H7 (cell line): ENCODE data around the gene NLRC3. TPM values are rescaled to one million over a fixed set of nuclear protein-coding genes. Genes with fewer than 3 reads are reported as not detected.
"Not testable (repeated sequence)": the region's sequence is repeated elsewhere in the genome, so short reads cannot be mapped to it uniquely, and the experiment has no call there.

Experiments used
- DNase-seq: peaks from one replicate; pipeline ENCODE4 v3.0.0; 2012
- H3K27me3 ChIP-seq: 2 replicates; pipeline ENCODE4 v1.6.0; 2011; ENCODE audit warnings: mild to moderate bottlenecking, low read length; ENCODE audit not compliant: control insufficient read depth, insufficient read depth
- H3K36me3 ChIP-seq: replicated peaks from 2 replicates; pipeline ENCODE4 v1.5.1; 2011; ENCODE audit warnings: low read length; ENCODE audit not compliant: control insufficient read depth, insufficient read depth
- H3K4me3 ChIP-seq: 2 replicates; pipeline ENCODE4 v1.5.1; 2011; ENCODE audit warnings: low read depth, mild to moderate bottlenecking, control low read depth, low read length, moderate library complexity; ENCODE audit not compliant: insufficient read depth
- total RNA-seq: library from RNA; depleted of rRNA; stranded (reverse); fragments of >200 nt; shearing (Covaris generic); gene quantifications from 2 replicates; pipeline ENCODE4 v1.2.3, GENCODE V29; 2014

The NLRC3 gene
- total RNA-seq, 1 experiment from 2014 or later: 0.03 TPM

- no peak for DNase-seq
- Histone ChIP-seq H3K36me3 (peaks cover 3% of the 10 kb centered on the region), H3K4me3 (no peak overlapping the region), H3K27me3 (no peaks in the 10 kb centered on the region)
Measured at GRCh38 chr16:3511286-3512180, 65.7 kb downstream of the NLRC3 start.

- Histone ChIP-seq H3K4me3 (no peak overlapping the region), H3K36me3 (peaks cover 3% of the 10 kb centered on the region), H3K27me3 (no peaks in the 10 kb centered on the region)
- no peak for DNase-seq
Measured at GRCh38 chr16:3510416-3510815, 66.8 kb downstream of the NLRC3 start.

- no peak for DNase-seq
- Histone ChIP-seq H3K4me3 (no peak overlapping the region), H3K27me3 (no peaks in the 10 kb centered on the region), H3K36me3 (peaks cover 3% of the 10 kb centered on the region)
Measured at GRCh38 chr16:3509470-3509928, 67.7 kb downstream of the NLRC3 start.

GRCh38 chr16:3508736-3509135, 68.5 kb downstream of the NLRC3 start:
- DNase-seq: no peak
- H3K27me3 ChIP-seq: no peaks in the 10 kb centered on the region
- H3K4me3 ChIP-seq: no peak overlapping the region
- peaks cover 1% of the 10 kb centered on the region for H3K36me3 ChIP-seq

GRCh38 chr16:3503523-3503922, 73.7 kb downstream of the NLRC3 start:
- Histone ChIP-seq H3K27me3 (no peaks in the 10 kb centered on the region), H3K4me3 (no peak overlapping the region), H3K36me3 (no peaks in the 10 kb centered on the region; the same call in 1 of the 2 replicates)
- DNase-seq: no peak

- no peak for DNase-seq
- Histone ChIP-seq H3K36me3 (no peaks in the 10 kb centered on the region), H3K4me3 (peak overlapping the region; percentile 81), H3K27me3 (no peaks in the 10 kb centered on the region)
Measured at GRCh38 chr16:3501783-3502400, 75.3 kb downstream of the NLRC3 start.

GRCh38 chr16:3501412-3501761, 75.8 kb downstream of the NLRC3 start:
- not testable (repeated sequence) for H3K36me3 ChIP-seq, H3K27me3 ChIP-seq, DNase-seq
- H3K4me3 ChIP-seq: peak overlapping the region; percentile 81

GRCh38 chr16:3498988-3499387, 78.2 kb downstream of the NLRC3 start:
- Histone ChIP-seq H3K36me3 (no peaks in the 10 kb centered on the region), H3K27me3 (no peaks in the 10 kb centered on the region), H3K4me3 (no peak overlapping the region)
- DNase-seq: no peak

- Histone ChIP-seq H3K4me3 (no peak overlapping the region), H3K36me3 (no peaks in the 10 kb centered on the region), H3K27me3 (no peaks in the 10 kb centered on the region)
- DNase-seq: no peak
Measured at GRCh38 chr16:3497771-3498170, 79.4 kb downstream of the NLRC3 start.

GRCh38 chr16:3496386-3496785, 80.8 kb downstream of the NLRC3 start:
- no peak for DNase-seq
- H3K36me3 ChIP-seq: no peaks in the 10 kb centered on the region

GRCh38 chr16:3495176-3495575, 82.0 kb downstream of the NLRC3 start, which contains the start of gene C16orf90:
Gene C16orf90, minus strand, starts transcription at chr16:3495489. Its CDS starts 68 bp downstream, at chr16:3495421.
- no peaks in the 10 kb centered on the region for H3K27me3 ChIP-seq
- H3K4me3 ChIP-seq: no peak within 1 kb of the TSS
- H3K36me3 ChIP-seq: no peaks in the 10 kb centered on the region
- no peak for DNase-seq

More at GRCh38 chr16:3496386-3496785, 80.8 kb downstream of the NLRC3 start:
- H3K4me3 ChIP-seq: no peak overlapping the region
- no peaks in the 10 kb centered on the region for H3K27me3 ChIP-seq

GRCh38 chr16:3494386-3494973, 82.7 kb downstream of the NLRC3 start:
- H3K27me3 ChIP-seq: no peaks in the 10 kb centered on the region
- DNase-seq: peak; percentile 54
- H3K36me3 ChIP-seq: no peaks in the 10 kb centered on the region
- H3K4me3 ChIP-seq: no peak overlapping the region

GRCh38 chr16:3492356-3492755, 84.8 kb downstream of the NLRC3 start:
- no peaks in the 10 kb centered on the region for H3K36me3 ChIP-seq
- DNase-seq: peak; percentile 51
- no peak overlapping the region for H3K4me3 ChIP-seq
- no peaks in the 10 kb centered on the region for H3K27me3 ChIP-seq

GRCh38 chr16:3490911-3491629, 86.1 kb downstream of the NLRC3 start:
- Histone ChIP-seq H3K4me3 (no peak overlapping the region), H3K27me3 (no peaks in the 10 kb centered on the region), H3K36me3 (no peaks in the 10 kb centered on the region)
- DNase-seq: peak; percentile 83
